Measurements from ENCODE around the gene SPC24.
"Not testable (repeated sequence)": the region's sequence is repeated elsewhere in the genome, so short reads cannot be mapped to it uniquely, and the experiment has no call there.

Gene SPC24

GRCh38 chr19:11102944-11103343 lies 52.6 kb downstream of the SPC24 start:
- Histone ChIP-seq H3K9me3 (ENCODE audit: control insufficient read depth, low read length) (no peaks in the 10 kb centered on the region), H2AFZ (no peak overlapping the region), H3K4me1 (no peaks in the 10 kb centered on the region), H3K36me3 (ENCODE audit: control insufficient read depth, insufficient read depth, low read length) (no peaks in the 10 kb centered on the region), H3K79me2 (no peaks in the 10 kb centered on the region), H3K27ac (no peak overlapping the region), H3K4me2 (ENCODE audit: low read length) (no peak overlapping the region), H3K9ac (no peak overlapping the region), H3K4me3 (ENCODE audit: low read depth, low read length) (no peak overlapping the region), H3K27me3 (ENCODE audit: control insufficient read depth, insufficient read depth, low read length) (no peaks in the 10 kb centered on the region)
- TF ChIP-seq CTCF (IDR thresholded peaks at IDR 0.05): no peak

GRCh38 chr19:11101057-11101456 lies 54.5 kb downstream of the SPC24 start:
- no peaks in the 10 kb centered on the region for H3K79me2 ChIP-seq
- H3K4me1 ChIP-seq: no peaks in the 10 kb centered on the region
- H2AFZ ChIP-seq: no peak overlapping the region
- H3K9me3 ChIP-seq (ENCODE audit: control insufficient read depth, low read length): no peaks in the 10 kb centered on the region
- H3K9ac ChIP-seq: no peak overlapping the region
- H3K4me3 ChIP-seq (ENCODE audit: low read depth, low read length): no peak overlapping the region
- no peaks in the 10 kb centered on the region for H3K27me3 ChIP-seq (ENCODE audit: control insufficient read depth, insufficient read depth, low read length)
- H3K4me2 ChIP-seq (ENCODE audit: low read length): no peak overlapping the region
- no peak for TF ChIP-seq CTCF (IDR thresholded peaks at IDR 0.05)
- H3K36me3 ChIP-seq (ENCODE audit: control insufficient read depth, insufficient read depth, low read length): no peaks in the 10 kb centered on the region
- no peak overlapping the region for H3K27ac ChIP-seq

- no peaks in the 10 kb centered on the region for H3K9me3 ChIP-seq (ENCODE audit: control insufficient read depth, low read length)
- H3K4me1 ChIP-seq: no peaks in the 10 kb centered on the region
- H3K27ac ChIP-seq: no peak overlapping the region
- TF ChIP-seq CTCF (IDR thresholded peaks at IDR 0.05): no peak
- no peaks in the 10 kb centered on the region for H3K79me2 ChIP-seq
- H3K4me3 ChIP-seq (ENCODE audit: low read depth, low read length): no peak overlapping the region
- no peaks in the 10 kb centered on the region for H3K36me3 ChIP-seq (ENCODE audit: control insufficient read depth, insufficient read depth, low read length)
- H3K27me3 ChIP-seq (ENCODE audit: control insufficient read depth, insufficient read depth, low read length): no peaks in the 10 kb centered on the region
- no peak overlapping the region for H2AFZ ChIP-seq
- no peak overlapping the region for H3K9ac ChIP-seq
- no peak overlapping the region for H3K4me2 ChIP-seq (ENCODE audit: low read length)
Observed at GRCh38 chr19:11100049-11100448, 55.5 kb downstream of the SPC24 start.

- Histone ChIP-seq H3K79me2 (no peaks in the 10 kb centered on the region), H3K27me3 (ENCODE audit: control insufficient read depth, insufficient read depth, low read length) (no peaks in the 10 kb centered on the region), H2AFZ (no peak overlapping the region), H3K4me1 (no peaks in the 10 kb centered on the region), H3K4me2 (ENCODE audit: low read length) (no peak overlapping the region), H3K27ac (no peak overlapping the region), H3K9me3 (ENCODE audit: control insufficient read depth, low read length) (no peaks in the 10 kb centered on the region), H3K9ac (no peak overlapping the region), H3K4me3 (ENCODE audit: low read depth, low read length) (no peak overlapping the region), H3K36me3 (ENCODE audit: control insufficient read depth, insufficient read depth, low read length) (no peaks in the 10 kb centered on the region)
- TF ChIP-seq CTCF (IDR thresholded peaks at IDR 0.05): no peak
Observed at GRCh38 chr19:11098861-11099260, 56.7 kb downstream of the SPC24 start.

GRCh38 chr19:11098327-11098726 lies 57.3 kb downstream of the SPC24 start:
- Histone ChIP-seq H2AFZ (no peak overlapping the region), H3K9ac (no peak overlapping the region), H3K4me3 (ENCODE audit: low read depth, low read length) (no peak overlapping the region), H3K36me3 (ENCODE audit: control insufficient read depth, insufficient read depth, low read length) (no peaks in the 10 kb centered on the region), H3K79me2 (no peaks in the 10 kb centered on the region), H3K27me3 (ENCODE audit: control insufficient read depth, insufficient read depth, low read length) (no peaks in the 10 kb centered on the region), H3K4me2 (ENCODE audit: low read length) (no peak overlapping the region), H3K4me1 (no peaks in the 10 kb centered on the region), H3K9me3 (ENCODE audit: control insufficient read depth, low read length) (no peaks in the 10 kb centered on the region), H3K27ac (no peak overlapping the region)
- TF ChIP-seq CTCF (IDR thresholded peaks at IDR 0.05): no peak

- not testable (repeated sequence) for H3K79me2 ChIP-seq; H3K9ac ChIP-seq; H3K27me3 ChIP-seq (ENCODE audit: control insufficient read depth, insufficient read depth, low read length); H3K4me2 ChIP-seq (ENCODE audit: low read length); H3K4me3 ChIP-seq (ENCODE audit: low read depth, low read length); H3K9me3 ChIP-seq (ENCODE audit: control insufficient read depth, low read length); H3K4me1 ChIP-seq; H3K27ac ChIP-seq; H3K36me3 ChIP-seq (ENCODE audit: control insufficient read depth, insufficient read depth, low read length); H2AFZ ChIP-seq
Observed at GRCh38 chr19:11097367-11097766, 58.2 kb downstream of the SPC24 start.

Measured in parathyroid adenoma (tissue), 2 donors.